Measurements from ENCODE around the gene EFCC1. TPM values are rescaled to one million over a fixed set of nuclear protein-coding genes. Genes with fewer than 3 reads are reported as not detected.

Gene EFCC1
- total and polyA plus RNA-seq, 8 donors = 0.56 to 6.1 (median 0.73) TPM

GRCh38 chr3:129018751-129019150 lies 17.6 kb downstream of the EFCC1 start:
- no peak for FAIRE-seq
- Histone ChIP-seq H3K4me1 (no peaks in the 10 kb centered on the region), H3K4me3 (no peak overlapping the region), H3K27ac (no peak overlapping the region), H3K9me3 (no peaks in the 10 kb centered on the region), H3K27me3 (no peaks in the 10 kb centered on the region), H3K36me3 (no peaks in the 10 kb centered on the region)
- intact Hi-C loops (cut with DNase I) = no loop called here
- DNase-seq = peak in 1 of 6 donors; percentile 26
- TF ChIP-seq CTCF (IDR thresholded peaks at IDR 0.05) = no peak
- WGBS, 2 donors = 77 to 86% methylated on average over 9 of the region's 9 CpGs
- no peak for ATAC-seq

DNA sequence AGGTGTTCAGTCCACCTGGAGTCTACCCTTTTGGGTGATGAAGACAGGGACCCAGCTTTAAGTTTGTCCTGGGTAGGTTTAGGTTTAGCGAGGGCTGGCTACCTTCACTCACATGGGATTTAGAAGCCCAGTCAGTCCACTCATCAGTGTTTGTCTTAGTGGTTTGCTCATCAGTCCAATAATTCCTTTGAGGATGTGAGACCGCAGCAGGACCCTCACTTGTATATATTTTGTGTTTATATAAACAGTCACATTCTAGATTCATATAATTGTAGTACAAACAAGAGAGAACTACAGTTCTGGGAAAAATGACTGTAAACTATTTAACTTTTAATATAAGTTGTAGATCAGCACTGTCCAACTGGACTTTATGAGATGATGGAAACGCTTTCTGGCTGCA lies 18.2 kb downstream of the EFCC1 start:
- intact Hi-C loops (cut with DNase I) = no loop called here
- no peaks in the 10 kb centered on the region for H3K36me3 ChIP-seq
- no peak overlapping the region for H3K27ac ChIP-seq
- no peak overlapping the region for H3K4me3 ChIP-seq
- DNase-seq (no peak), ATAC-seq (no peak), FAIRE-seq (no peak)
- no peak for TF ChIP-seq CTCF (IDR thresholded peaks at IDR 0.05)
- no peaks in the 10 kb centered on the region for H3K27me3 ChIP-seq
- WGBS, 2 donors = 85 to 92% methylated on average over 3 of the region's 3 CpGs
- H3K9me3 ChIP-seq = no peaks in the 10 kb centered on the region
- no peaks in the 10 kb centered on the region for H3K4me1 ChIP-seq

DNA sequence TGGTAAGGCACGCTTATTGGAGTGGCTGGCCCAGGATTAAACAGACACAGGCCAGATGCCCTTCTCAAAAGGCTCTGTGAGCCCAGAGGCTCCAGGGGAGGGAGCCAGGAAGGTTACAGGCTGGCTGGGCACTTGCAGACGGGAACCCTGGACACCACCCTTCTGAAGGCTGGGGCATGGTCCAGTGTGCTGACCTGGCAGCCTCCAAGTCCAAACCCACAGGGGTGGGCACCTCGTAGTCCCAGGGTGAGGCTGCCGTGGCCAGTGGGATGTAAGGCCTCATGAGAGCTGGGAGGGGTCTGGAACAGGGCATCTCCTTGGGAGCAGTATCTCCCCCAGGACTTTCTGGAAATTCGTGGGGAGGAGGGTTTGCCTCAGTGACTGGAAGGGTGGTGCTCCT lies 19.6 kb downstream of the EFCC1 start:
- ATAC-seq (no peak), FAIRE-seq (no peak), DNase-seq (peak in 1 of 6 donors; percentile 36)
- no peaks in the 10 kb centered on the region for H3K36me3 ChIP-seq
- H3K4me3 ChIP-seq = no peak overlapping the region
- no peak overlapping the region for H3K27ac ChIP-seq
- intact Hi-C loops (cut with DNase I) = no loop called here
- H3K4me1 ChIP-seq = no peaks in the 10 kb centered on the region
- no peak for TF ChIP-seq CTCF (IDR thresholded peaks at IDR 0.05)
- H3K27me3 ChIP-seq = no peaks in the 10 kb centered on the region
- 70 to 78% methylated on average over 5 of the region's 5 CpGs for WGBS, 2 donors
- H3K9me3 ChIP-seq = no peaks in the 10 kb centered on the region

GRCh38 chr3:129021140-129021551 lies 20.0 kb downstream of the EFCC1 start:
- no peak for TF ChIP-seq CTCF (IDR thresholded peaks at IDR 0.05)
- intact Hi-C loops (cut with DNase I) = no loop called here
- H3K27me3 ChIP-seq = no peaks in the 10 kb centered on the region
- H3K4me1 ChIP-seq = no peaks in the 10 kb centered on the region
- H3K36me3 ChIP-seq = no peaks in the 10 kb centered on the region
- no peak for ATAC-seq
- no peak for DNase-seq
- FAIRE-seq = no peak
- H3K4me3 ChIP-seq = no peak overlapping the region
- H3K27ac ChIP-seq = no peak overlapping the region
- H3K9me3 ChIP-seq = no peaks in the 10 kb centered on the region
- 71 to 82% methylated on average over 6 of the region's 6 CpGs for WGBS, 2 donors

- intact Hi-C loops (cut with DNase I) = no loop called here
- no peak for TF ChIP-seq CTCF (IDR thresholded peaks at IDR 0.05)
- no peaks in the 10 kb centered on the region for H3K36me3 ChIP-seq
- ATAC-seq = no peak
- no peaks in the 10 kb centered on the region for H3K4me1 ChIP-seq
- WGBS, 2 donors = 72 to 78% methylated on average over 15 of the region's 15 CpGs
- H3K9me3 ChIP-seq = no peaks in the 10 kb centered on the region
- no peak overlapping the region for H3K4me3 ChIP-seq
- FAIRE-seq = no peak
- no peak overlapping the region for H3K27ac ChIP-seq
- DNase-seq = peak in 2 of 6 donors; percentile 53 to 55
- H3K27me3 ChIP-seq = no peaks in the 10 kb centered on the region
Measured at GRCh38 chr3:129022114-129023007, 21.3 kb downstream of the EFCC1 start.

Data from pancreas (tissue), 10 donors.